Dedifferentiated amniotic fluid mesenchymal stem cell (primary cell): ENCODE measurements around the gene NPM3.
"Not testable (repeated sequence)": the region's sequence is repeated elsewhere in the genome, so short reads cannot be mapped to it uniquely, and the experiment has no call there.

Experiments used
- DNase-seq: peaks from one replicate; pipeline ENCODE4 v3.0.0-alpha.2; 2016; ENCODE audit errors: extremely low spot score

Gene NPM3

DNA sequence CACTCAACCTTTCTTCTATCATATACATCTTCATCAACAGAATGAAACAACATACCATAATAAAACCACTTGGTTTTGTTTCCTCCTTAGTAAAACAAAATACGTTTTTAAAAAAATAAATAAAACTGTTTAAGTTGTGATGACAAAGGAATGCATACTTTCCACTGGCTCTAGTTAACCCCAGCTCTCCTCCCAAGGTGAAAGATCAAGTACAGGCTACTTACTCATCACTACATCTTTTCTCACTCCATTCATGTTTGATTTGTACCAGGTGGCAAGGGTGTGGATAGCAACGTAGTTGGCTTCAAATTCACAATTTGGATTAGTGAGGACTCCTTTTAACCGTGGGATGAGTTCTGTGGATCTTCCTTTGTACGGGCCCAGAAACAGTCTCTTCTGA lies 20.3 kb upstream of the NPM3 start:
- DNase-seq, result no peak

DNA sequence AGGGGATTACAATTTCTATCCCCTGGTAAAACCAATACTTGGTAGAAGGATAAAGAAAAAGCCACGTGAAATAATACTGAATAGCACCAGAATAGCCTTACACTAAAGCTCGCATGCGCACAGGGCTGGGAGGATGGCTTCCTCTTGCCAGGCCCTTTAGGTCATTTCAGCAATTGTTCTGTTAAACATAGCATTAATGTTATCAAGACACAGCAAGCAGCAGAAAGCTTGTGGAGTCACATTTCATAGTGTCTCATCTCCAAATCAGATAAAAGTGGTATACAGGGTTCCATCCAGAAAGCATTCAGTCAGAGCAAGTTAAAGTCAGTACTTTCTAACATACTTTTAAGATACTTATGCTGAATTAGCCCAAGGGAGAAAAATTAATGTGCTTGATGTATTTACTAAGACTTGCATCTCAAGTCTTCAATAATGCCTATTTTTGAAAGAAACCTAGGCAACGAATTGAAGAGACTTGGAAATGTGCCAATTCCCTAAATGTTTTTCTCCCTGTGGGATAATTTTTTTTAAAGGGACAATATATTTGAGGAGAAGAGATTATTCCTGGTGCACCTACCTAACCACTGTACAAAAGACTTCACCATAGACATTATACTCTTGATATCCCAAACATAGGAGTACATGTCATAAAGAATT lies 14.3 kb upstream of the NPM3 start:
- DNase-seq, result no peak

DNA sequence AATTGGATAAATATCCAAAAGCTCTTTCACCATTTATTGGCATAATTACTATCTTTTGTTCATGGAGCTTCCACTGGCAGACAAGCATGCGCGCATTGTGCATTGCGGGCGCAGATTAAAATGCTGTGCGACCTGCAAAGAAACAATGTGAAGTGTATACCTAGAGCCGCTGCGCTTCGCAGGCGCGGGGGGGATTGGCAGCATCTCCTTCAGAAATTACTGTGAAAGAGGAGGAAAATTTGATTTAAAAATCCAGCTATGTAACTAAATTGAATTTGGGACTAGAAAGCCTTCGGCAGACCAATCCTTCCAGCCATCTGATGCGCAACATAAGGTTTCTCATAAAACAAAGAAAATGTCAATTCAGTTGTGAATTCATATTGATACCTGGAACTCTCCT lies 10.3 kb upstream of the NPM3 start:
- DNase-seq, result no peak

DNA sequence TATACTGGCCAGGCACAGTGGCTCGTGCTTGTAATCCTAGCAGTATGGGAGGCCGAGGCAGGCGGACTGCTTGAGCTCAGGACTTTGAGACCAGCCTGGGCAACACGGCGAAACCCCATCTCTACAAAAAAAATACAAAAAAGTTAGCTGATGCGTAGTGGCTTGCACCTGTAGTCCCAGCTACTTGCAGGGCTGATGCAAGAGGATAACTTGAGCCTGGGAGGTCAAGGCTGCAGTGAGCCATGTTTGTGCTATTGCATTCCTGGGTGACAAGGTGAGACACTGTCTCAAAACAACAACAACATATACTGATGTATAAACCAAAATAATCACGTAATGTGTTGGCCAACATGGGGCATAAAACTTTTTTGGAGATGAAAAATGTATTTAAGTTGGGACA lies 6.4 kb upstream of the NPM3 start:
- no peak for DNase-seq

DNA sequence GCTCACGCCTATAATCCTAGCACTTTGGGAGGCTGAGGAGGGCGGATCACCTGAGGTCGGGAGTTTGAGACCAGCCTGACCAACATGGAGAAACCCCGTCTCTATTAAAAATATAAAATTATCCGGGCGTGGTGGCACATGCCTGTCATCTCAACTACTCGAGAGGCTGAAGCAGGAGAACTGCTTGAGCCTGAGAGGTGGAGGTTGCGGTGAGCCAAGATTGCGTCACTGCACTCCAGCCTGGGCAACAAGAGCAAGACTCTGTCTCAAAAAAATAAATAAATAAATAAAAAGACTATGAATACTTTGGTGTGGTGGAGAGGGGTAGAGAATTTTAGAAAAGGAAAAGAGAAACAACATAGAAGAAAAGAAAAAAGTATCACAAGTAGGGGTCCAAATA lies 6.0 kb upstream of the NPM3 start:
- DNase-seq, result not testable (repeated sequence)

DNA sequence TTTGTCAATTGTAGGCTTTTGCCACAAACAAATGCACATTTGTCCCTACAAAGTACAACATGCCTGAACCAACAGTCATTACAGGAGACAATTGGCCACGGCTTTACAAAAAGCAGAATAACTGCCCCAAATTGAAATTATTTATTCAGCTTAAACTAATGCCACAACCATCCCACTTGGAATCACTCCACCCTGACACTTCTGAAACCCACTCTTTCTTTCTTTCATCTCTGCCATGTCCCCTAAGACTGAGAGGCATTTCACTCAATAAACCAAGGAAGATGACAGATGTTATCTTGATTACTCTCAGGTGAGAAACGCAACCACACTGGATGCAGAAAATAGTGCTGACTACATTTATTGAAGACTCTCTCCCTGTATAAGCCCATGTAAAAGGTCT lies 2.6 kb upstream of the NPM3 start:
- DNase-seq, result no peak

DNA sequence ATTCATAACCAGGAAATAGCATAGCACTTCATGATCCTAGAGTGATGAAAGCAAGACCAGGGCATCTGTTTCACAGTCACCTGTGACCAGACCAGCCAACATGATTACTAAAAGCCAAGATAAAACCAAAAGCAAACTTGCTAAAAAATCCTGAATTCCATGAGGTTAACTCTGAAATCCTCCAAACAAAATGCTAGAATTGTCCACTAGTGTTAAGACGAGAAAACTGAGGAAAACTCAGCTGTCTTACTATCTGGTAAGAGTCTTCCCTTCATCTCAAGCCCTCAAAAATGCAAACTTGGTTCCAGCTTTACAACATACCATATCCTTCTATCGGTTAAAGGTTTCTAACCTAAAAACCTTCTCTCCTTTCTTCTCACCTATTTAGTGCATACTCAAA lies 1.3 kb upstream of the NPM3 start:
- no peak for DNase-seq

DNA sequence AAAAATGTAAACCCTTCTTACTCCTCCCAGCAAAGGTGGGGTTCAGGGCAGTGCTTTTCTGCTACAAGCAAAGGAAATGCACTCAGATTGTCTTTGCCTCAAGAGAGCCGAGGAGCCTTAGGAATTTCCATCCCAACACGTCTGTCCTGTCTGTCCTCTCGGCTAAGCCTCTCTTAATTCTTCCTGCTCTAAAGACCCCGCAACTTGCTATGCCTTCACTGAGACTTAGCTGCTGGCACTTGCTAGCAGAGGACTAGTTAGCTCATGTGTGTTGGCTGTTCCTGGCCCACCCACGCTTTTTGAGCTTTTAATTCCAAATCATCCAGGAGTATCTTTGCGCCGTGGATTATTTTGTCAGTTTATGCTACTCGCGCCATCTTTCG lies 481 bp upstream of the NPM3 start:
- no peak for DNase-seq

DNA sequence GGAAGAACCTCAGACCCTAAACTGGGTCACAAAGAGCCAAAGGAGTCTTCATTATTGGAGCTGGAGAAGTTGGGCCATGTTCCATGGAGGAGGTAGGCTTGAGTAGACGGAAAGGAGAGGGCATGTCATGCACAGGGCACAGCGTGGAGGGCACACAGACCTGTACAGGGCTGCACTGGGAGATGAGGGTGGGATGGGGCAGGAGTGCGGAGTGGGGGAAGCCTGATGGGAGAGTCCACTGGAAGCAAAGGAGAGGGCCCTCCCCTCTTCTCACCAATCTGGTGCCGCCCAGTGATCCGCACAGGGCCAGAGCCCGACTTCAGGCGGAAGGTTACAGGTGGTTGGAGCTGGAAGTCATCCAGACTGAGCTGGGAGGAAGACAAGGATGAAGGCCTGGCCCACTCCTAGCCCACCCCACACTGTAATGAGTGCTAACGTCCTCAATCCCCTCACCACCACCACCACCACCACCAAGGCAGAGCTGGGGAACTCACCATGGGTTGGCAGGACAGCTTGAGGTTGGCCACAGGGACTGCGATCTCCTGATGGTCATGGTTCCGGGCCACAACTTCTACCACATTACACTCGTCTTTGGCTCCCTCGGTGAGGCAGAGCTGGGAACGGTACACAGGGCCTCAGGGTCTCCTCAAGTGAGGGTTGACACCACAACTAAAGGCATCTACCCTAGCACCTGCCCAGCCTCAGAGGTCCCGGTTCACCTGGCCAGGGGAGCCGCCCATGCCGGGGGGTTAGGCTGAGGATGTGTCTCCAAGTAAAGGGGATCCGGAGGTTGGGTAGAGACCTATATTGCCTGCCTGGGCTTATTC lies 1.0 kb downstream of the NPM3 start:
- no peak for DNase-seq

DNA sequence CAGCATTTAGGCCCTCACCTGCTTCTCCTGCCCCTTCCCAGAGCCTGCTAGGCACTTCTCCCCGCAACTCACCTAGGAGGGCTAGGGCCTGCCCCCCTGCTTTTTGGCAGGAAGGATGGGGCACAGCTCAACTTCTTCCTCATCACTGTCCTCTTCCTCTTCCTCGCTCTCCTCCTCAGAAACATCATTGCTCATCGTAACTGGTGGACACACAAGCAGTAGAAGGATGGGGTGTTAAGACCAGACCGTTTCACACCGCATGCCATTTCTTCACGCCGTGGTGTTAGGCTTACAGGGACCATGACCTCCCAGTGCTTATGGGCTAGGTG lies 1.6 kb downstream of the NPM3 start:
- no peak for DNase-seq

DNA sequence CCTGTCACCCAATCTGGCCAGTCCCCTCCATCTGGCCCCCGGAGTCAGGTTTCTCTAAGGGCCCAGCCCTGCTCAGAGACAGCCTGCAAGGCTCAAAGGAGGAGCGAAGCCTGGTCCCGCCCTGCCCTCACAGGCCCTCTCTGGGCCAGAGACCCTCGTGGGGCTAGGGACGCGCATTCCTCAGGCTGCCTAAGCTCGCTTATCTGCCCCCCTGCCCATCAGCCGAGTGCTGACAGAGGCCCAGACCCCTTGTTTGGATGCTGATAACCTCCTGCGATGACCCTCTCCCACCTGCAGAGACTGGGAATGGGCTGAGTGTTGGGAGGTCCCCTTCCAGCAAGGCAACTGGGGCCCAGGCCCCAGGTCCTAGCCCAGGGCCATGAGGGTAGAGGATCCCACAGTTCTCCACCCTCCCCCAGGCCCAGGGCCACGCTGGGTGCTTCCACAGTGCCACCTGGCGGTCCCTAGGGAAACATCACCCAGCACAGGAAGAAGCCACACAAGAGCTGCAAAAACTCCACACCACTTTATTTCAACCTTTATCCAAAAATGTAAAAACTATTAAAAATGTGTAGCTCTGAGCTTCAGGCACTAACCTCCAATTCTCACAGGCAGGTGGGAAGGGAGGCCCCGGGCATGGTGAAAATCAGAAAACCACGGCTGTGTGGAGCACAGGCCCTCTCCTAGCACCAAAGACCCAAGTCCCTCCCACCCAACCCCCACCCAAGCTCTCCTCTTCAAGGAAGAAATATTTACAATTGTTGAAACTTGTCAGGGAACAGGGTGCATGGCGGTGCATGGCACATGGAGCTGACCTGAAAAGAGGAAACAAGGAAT lies 2.2 kb downstream of the NPM3 start:
- peak; percentile 27 for DNase-seq

DNA sequence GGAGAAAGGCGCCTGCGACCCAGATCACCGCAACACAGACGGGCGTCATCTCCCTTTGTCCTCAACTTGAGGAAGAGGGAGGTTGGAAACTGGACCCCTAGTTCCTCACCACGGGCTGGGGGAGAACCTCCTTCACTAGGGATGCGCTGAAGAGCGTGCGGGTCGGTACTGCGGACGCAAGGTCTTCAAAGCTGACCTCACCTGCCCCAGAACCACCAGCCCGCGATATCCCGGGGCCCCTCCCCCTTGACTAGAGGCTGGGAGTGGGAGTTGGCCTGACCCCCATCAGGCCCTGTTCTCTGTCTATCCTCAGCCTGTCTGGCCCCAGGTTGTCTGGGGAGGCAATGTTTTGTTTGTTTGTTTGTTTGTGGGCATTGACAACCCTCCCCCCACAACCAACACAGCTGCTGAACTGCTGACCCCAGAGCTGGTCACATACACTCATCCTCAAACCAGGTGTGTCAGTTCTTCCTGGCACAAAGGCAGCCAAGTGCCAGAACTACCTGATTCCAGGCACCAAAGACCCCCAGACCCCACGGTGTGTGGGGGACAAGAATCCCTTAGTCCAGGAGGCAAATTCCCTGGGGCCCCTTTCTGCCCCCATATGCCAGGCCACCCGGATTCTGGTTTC lies 2.9 kb downstream of the NPM3 start:
- no peak for DNase-seq

DNA sequence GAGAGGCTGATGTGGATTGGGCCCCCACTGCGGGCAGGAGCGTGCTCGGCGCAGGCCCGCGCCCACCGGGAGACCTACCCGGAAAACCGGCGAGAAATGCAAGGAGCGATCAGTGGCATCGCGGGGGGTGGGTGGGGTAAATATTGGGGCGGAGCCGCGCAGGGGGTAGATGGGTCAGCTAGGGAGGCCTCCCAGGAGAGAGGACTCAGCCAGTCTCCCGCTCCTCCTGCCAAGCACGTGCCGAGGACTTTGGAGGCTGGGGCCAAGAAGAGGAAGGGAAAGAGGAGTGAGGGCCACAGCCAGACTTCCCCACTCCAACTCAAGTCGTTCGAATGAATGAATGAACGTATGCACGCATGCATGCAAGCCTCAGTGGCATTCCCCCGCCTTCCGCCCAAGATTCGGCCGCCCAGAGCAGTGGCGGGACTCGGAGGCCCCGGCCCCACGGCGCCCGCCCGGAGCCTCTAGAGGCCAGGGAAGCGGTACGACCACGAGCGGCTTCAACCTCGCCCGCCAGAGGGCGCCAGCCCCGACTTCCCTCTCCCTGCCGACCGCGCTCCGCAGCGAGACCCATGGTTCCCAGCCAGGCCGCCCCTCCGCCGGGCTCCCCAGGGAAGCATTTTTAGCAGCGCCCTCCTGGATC lies 3.6 kb downstream of the NPM3 start:
- peak; percentile 45 for DNase-seq

DNA sequence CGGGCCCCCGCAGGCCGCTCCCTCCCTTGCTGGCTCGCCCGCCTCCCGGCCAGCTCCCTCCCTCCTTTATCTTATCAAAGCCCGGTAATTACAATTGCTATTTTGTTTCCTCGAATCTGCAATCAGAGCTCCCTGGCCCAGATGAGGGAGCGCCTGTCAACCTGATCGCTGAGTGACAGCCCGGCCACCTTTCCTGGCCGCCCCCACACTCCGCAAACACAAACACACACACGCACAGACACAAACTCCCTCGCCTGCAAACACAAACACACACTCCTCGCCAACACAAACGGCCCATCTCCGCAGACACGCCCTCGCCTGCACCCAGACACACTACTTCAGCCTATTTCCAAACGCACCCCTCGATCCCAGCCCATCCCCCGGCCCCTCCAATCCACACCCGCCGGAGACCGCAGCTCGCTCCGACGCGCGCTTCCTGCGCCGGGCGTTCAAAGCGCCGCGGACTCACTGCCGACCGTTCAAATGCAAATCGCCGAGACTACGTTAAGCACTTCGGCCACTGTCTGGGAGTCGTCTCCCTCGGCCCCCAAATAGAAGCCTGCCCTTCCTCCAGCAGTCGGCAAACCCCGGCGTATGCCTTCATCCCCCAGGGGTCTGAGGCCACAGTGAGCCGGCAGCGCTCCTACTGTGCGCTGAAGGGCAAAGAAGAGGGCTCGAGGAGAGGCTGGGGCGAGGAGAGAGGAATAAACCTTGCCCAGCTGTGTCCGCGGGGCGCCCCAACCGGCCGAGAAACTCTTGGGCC lies 4.3 kb downstream of the NPM3 start:
- no peak for DNase-seq

DNA sequence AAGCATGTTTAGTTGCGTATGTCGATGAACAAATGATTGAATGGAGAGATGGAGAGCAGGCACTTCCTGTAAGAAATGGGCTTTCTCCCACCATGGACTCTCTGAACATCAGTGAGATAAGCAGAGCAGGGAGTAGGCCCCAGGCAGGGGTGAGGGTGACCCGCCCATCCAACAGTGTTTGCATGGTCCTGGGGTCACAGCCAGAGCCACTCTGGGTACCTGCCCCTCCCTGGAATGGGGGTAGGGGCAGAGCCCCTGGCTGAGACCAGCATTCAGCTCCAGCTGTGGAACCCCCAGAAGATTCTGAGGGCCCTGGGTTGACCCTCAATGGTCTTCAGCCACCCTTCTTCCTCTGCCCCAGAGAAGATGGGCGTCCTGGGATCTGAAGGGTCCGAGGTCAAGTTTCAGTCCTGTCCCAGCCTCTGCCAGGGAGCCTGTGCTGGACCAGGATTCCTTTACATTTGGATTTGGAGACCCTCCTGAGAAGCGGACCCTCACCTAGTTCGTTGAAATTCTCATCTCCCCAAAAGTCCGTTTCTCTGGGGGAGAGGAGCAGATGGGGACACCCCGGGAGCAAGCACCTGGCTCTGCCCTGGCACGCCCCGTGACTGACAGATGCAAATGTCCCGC lies 5.0 kb downstream of the NPM3 start:
- no peak for DNase-seq

DNA sequence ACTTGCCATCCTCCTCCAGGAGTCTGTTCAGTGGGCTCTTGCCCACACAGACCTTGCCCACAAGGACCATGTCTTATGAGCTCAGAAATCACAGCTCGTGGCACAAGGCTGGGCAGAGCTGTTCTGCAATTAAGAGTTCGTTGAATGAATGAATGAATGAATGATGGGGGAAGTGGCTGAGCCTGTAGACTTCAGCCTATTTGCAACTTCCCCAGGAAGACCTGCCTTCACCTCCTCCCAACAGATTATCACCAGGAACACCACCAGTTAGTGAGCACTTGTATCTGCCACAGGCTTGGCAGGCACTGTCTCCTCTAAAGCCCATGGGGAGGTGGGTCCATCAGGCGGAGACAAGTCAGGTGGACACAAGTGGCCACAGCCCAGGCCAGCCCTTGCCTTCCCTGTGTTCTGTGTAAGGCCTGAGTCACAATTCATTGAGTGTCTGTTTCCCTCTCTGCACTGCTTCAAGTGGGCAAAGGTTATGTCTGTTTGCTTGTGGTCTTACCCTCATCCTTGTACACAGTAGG lies 5.6 kb downstream of the NPM3 start:
- DNase-seq, result no peak

DNA sequence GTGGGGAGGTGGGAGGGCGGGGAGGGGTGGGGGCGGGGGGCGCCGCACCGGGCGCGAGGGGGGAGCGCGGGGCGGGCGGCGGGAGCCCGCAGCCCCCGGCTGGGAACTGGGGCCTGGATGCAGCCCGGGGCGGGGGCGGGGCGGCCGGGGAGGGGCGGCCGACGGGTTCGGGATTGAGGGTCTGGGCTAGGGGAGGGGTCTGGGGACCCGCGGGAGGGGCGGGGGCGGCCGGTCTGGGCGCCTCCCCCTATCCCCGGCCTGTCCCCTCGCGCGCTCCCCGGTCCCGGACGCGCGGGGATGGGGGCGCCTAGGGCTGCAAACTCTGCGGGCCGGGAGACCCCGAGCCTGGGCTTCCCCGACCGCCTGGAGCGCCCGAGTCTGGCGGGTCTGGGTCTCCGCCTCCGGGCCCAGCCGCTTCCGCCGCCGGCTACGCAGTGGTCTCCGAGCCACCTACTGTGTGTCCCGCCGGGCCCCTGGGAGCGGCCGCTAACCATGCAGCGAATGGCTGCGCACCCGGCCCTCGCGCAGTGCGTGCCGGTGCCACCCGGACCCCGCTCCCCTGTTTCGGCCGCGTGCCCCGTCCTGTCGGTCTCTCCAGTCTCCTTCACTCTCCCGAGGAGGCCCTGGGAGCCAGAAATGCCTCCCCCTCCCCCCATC lies 7.0 kb downstream of the NPM3 start:
- DNase-seq, result no peak

DNA sequence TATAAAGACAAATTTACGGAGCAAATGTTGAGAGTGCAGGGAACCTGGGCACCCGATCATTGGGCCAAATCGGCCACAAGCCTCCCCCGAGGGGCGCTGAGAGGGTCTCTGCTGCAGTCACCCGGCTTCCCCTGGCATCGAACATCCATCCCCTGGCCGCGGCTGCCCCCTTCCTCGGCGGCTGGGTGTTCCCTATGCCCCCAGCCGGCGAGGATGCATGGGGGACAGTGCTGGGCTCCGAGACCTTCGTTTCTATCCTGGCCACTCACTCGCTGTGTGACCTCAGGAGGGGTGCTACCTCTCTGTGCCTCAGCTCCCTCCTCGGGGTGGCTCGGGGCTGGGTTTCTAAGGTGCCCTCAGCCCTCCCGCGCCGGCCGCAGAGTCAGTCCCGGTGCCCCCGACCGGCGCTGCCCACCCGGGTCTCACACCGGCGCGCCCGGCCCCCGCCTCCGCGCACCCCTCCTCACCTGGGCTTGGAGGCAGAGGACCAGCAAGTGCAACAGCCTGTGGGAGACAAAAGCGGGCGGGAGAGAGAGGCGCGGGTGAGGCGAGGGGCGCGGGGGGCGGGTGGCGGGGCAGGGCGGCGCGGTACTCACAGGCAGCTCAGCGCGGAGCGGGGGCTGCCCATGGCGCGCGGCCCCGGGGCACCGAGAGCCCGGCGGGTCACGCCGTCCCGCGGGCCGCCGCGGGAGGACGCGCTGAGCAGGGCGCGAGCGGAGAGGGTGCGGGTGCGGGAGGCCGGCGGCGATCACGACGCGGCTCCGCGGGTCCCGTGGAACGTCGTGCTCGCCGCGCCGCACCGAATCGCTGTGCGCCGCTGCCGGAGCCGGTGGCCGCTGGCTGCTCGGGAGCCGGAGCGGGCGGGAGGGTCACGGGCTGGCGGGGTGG lies 7.7 kb downstream of the NPM3 start, which contains the start of gene FGF8:
FGF8 (minus strand) TSS at position 842 of the 888 bp plus-strand sequence; CDS start at position 628, 214 bp downstream.
- DNase-seq, result no peak
